Renal cortex interstitium (tissue), 11 donors: ENCODE results near the gene IGFL2. TPM values are rescaled to one million over a fixed set of nuclear protein-coding genes. Genes with fewer than 3 reads are reported as not detected.
"Not testable (repeated sequence)": the region's sequence is repeated elsewhere in the genome, so short reads cannot be mapped to it uniquely, and the experiment has no call there.

Source experiments
- DNase-seq, 11 donors: peaks; one replicate each; pipeline ENCODE4 v3.0.0-alpha.2; 2013; ENCODE audit warnings: low read depth in 9 of 11, low spot score in 4 of 11; ENCODE audit errors: extremely low read depth in 1 of 11
- polyA plus RNA-seq, 3 donors: library from polyadenylated mRNA; unstranded; fragments of 120-200 nt; gene quantifications; one replicate each; pipeline ENCODE4 v1.2.1, GENCODE V29; 2013; ENCODE audit not compliant: insufficient read length in 3 of 3

The IGFL2 gene
- polyA plus RNA-seq, 3 donors: 0.09 TPM; not detected in 2

DNA sequence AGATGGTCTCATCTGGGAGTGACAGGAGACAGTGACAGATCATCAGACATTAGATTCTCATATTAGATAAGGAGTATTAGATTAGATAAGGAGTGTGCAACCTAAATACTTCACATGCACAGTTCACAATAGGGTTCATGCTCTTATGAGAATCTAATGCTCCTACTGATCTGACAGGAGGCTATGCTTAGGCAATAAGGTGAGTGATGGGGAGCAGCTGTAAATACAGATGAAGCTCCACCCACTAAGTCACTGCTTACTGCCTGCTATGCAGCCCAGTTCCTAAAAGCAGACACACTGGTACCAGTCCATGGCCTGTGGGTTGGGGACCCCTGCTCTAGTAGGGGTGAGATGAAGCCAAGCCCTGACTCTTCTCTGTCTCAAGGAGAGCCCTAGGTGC lies 13.5 kb upstream of the IGFL2 start:
- DNase-seq: no peak

DNA sequence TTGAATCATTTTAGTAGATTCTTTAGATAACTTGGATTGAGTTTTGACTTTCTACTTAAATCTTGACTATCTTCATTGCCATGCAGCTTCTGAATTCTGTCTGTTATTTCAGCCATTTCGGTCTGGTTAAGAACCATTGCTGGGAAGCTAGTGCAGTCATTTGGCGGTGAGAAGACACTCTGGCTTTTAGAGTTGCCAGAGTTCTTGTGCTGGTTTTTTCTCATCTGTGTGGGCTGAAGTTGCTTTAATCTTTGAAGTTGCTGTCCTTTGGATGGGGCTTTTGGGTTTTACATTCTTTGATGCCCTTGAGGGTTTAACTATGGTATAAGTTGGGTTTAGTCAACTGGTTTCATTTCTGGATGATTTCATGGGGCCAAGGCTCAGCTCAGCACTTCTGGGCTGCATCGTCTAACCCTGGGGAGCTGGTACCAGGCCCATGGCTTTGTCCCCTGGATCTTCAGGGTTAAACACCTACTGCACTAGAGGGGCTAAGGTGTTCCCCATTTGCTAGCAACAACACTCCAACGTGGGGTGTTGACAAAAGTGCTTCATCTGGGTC lies 10.0 kb upstream of the IGFL2 start:
- DNase-seq: no peak

DNA sequence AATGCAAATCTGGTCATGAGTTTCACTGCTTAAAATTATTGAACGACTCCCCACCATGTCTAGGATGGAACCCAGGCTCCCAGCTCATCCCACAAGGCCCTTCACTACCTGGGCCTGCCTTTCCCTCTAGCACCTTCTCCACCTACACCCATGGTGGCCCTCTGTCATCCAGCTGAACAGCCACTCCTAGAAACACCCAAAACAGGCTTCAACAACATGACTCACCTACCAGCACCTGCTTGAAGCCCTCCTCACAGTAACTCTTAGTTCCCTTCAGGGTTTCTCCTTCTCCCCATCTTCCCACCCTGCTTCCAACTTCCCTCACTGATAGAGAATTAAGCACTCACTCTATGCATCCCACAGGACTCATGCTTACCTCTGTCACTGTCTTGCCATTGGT lies 6.6 kb upstream of the IGFL2 start:
- DNase-seq: no peak

DNA sequence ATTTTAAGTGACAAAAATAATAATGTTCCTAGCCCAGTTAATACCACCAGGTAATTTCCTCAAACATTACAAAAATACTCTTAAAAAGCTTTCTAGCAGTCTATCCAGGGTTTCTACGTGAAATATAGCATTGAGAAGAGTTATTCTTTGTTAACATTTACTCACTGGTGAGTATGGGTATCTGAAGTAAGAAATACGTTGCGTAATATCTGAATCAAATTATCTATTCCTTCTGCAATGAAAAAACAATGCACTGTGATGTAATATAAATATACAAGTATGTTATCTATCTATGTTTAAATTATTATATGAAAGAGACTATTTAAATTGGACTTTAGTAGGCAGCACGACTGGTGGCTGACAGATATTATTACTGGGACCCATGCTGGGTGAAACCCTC lies 5.7 kb upstream of the IGFL2 start:
- DNase-seq: no peak

DNA sequence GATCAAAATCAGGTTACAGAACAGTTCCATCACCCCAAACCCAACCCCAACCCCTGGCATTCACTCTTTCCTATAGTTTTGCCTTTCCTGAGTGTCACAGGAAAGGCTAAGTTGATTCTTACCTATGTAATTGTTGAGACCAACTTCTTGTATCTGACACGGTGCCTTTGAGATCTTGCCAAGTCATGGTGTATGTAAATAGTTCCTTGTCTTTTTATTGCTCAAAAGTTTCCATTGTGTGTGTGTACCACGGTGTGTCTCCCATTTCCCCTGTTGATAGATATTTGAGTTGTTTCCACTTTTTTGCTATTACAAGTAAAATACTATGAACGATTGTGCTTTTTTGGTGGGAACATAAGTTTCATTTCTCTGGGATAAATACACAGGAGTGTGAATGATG lies 3.3 kb upstream of the IGFL2 start:
- no peak for DNase-seq

DNA sequence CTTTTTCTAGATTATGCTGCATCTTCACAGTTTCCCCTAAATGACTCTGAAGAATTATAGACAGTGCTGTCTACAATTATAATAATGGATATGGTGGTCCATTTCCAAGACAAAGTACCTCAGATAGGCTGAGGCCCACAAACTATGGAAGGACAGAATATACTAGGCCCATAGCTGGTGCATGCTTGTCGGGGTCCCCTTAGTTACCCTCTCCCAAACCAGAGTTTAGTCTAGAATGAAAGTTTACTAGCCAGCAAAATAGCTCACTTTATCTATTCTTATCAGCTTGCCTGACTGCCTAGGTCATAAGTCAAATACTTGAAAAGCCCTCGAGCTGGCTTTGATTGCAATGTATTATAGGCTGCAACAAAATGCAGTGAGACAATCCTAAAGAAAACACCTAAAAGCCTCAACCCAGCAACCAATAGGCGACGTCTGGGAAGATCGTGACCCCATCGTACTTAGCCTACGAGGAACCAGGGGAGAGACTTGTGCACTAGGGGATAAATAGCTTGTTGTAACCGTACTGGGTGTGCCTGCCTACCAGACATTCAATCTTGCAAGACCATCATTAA lies 785 bp upstream of the IGFL2 start:
- no peak for DNase-seq

DNA sequence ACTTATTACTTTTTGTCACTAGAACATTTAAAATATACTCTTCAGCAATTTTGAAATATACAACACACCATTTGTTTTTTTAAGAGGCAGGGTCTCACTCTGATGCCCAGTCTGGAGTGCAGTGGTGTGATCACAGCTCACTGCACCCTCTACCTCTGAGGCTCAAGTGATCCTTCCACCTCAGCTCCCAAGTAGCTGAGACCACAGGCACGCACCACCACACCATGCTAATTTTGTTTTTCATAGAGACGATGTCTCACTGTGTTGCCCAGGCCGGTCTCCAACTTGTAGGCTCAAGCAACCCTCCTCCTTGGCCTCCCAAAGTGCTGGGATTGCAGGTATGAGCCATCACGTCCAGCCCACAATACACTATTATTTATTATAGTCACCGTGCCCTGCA lies 2.6 kb downstream of the IGFL2 start:
- DNase-seq: no peak

DNA sequence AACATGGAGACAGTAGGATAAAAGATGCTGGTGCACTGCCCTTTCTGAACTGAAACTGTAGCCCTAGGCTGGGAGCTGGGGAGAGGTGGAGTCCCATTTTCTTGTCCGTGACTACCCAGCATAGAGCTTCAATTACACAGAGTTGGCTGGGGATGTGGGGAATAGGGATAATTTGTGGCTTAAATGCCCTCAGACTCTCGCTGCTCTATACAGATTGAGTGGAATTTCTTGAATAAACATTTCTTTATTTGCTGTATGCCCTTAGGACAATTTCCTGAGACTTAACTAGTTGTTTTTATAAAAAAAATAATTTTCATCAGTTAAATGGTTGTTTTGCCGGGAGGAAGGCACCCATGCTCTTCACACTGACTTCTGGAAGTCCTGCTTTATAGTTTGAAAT lies 7.2 kb downstream of the IGFL2 start:
- DNase-seq: no peak

DNA sequence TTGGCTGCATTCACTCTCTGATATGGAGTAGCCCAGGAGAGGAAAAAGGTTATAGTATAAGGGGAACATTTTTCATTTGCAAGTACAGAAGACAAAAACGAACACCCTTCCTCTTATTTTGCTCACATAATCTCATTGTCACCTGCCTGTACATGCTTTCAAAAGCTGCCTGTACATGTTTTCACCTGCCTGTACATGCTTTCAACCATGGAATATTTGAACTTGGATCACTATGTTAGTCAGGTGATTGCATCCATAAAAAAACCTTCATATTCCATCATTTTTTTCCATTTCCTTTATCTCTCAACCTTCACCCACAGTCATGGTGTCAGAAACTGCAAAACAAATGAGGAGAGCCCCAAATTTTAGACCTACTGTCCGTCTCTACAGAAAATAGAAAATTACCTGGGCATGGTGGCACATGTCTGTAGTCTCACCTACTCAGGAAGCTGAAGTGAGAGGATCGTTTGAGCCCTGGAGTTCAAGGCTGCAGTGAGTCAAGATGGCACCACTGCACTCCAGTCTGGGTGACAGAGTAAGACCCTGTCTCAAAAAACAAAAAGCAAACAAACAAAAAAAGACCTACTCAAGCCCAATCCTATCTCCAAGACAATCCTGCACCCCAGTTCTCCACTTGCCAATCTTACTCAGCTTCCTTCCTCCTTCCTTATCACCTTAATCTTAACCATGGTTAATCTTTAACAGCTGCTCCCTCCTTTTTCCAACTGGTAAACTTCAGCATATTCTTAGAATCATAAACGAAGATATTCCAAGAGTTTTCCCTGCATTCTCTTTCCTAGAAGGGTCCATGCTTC lies 11.6 kb downstream of the IGFL2 start:
- peak in 1 of 11 donors; percentile 4 for DNase-seq

DNA sequence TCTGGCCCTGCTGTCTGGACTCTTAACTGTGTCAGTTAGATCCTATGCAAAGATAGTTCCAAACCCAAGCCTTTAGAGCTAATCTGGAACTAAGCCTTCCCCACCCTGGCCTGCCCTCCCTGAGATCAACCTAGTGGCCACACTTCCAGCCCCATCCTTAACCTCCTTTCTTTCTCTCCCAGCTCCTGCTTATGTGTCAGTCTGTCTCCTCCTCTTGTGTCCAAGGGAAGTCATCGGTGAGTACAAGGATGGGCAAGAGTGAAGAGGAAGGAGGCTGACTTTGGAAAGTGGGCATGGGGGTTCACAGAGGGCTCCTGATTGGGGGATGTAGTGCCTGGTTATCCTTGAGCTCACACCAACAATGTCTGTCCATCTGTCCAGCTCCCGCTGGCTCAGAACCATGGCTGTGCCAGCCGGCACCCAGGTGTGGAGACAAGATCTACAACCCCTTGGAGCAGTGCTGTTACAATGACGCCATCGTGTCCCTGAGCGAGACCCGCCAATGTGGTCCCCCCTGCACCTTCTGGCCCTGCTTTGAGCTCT lies 12.3 kb downstream of the IGFL2 start:
- DNase-seq: no peak

DNA sequence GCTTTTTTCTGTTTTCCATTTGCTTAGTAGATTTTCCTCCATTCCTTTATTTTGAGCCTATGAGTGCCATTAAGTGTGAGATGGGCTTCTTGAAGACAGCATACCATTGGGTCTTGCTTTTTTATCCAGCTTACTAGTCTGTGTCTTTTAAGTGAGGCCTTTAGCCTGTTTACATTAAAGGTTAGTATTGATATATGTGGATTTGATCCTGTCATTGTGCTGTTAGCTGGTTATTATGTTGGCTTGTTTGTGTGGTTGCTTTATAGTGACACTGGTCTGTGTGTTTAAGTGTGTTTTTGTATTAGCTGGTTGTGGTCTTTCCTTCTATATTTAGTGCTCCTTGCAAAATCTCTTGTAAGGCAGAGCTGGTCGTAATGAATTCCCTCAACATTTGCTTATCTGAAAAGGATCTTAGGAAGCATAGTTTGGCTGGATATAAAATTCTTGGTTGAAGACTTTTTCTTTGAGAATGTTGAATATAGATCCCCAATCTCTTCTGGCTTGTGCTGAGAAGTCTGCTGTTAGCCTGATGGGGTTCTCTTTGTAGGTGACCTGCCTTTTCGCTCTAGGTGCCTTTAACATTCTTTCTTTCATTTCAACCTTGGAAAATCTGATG lies 13.7 kb downstream of the IGFL2 start:
- not testable (repeated sequence) for DNase-seq

DNA sequence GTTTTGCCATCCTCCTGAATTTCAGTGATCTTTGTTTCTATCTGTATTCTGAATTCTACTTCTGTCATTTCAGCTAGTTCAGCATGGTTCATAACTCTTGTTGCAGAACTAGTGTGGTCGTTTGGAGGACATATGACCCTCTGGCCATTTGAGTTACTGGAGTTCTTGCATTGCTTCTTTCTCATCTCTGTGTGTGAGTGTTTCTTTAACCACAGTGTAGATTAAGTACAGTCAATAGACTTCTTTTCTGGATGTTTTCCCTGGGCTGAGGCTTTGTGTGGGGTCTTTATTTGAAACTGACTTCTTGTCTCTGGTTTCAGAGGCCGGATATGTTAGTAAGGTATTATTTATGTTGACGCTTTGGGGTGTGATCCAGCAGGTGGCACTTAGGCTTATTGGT lies 14.7 kb downstream of the IGFL2 start:
- no peak for DNase-seq

DNA sequence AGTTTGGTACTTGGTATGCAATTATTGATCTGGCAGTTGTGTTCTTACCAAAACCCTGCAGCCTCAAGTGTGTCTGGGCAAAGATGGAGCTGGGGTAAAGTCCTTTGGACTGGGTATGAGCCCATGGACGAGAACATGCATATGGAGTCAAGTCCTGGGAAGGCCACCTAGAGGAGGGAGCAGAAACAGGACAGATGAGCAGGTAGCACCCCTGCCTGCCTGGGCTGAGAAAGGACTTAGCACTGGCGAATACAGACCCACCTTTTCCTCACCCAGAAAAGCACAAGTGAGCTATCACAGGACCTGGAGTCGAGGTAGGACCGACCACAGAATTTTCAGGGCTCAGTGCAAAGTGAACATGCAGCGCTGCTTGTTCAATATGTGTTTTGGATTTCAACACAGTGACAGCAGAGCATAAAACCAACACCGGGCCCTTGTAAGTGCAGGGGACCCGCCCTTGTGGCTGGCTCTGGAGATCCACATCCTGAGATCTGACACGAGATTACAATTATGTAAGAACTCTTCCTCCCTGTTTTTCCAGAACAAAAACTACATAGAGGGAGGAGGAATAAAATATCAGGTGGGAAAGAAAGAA lies 25.9 kb downstream of the IGFL2 start:
- no peak for DNase-seq

DNA sequence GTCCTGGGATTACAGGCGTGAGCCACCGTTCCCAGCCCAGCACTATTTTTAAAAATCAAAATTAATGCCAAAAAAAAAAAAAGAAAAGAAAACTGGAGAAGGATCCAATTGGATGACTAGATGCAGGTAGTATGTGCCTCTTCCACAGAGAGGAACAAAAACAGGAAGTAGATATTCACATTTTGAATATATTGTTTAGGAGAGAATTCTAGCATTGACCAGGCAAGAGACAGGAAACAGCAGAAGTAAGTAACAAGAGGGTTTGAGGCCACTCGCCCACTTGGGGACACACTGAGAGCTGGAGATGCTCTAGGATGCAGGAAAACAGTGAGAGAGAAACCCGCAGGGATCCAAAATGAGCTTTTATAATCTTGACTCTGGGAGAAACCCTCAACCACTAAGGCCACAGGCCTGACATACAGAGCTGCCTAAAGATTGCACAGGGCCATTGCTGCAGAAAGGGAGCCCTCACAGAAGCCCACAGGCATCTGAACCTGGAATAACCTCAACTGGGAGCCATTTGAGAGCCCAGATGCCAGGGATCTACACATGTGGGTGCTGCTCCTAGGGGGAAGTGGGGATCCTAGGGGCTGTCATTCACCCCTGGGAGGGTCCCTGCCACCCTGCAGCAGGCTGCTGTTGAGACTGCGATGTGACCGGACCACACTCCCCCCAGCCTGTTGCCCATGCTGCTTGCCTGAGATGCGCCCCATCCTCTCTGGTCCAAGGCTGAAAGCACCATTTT lies 28.2 kb downstream of the IGFL2 start:
- DNase-seq: no peak

DNA sequence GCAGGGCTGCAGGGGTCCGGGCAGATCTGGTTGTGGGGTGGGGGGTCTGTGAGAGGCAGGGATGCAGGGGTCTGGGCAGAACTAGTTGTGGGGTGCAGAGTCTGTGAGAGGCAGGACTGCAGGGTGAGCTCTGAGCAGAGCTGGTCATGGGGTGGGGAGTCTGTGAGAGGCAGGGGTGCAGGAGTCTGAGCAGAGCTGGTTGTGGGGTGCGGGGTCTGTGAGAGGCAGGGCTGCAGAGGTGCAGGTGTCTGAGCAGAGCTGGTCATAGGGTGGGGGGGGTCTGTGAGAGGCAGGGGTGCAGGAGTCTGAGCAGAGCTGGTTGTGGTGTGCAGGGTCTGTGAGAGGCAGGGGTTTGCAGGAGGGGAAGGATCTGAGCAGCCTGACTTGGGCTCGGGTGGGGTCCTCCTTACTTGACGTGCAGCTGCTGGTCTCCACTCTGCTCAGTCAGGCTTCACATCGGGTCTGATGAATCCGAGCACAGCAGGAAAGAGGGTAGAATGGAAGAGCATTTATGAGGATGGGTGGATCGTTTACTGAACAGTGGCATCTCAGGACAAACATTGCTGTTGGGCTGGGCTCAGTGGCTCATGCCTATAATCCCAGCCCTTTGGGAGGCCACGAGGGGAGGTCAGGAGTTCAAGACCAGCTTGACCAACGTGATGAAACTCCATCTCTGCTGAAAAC lies 31.2 kb downstream of the IGFL2 start:
- DNase-seq: no peak

DNA sequence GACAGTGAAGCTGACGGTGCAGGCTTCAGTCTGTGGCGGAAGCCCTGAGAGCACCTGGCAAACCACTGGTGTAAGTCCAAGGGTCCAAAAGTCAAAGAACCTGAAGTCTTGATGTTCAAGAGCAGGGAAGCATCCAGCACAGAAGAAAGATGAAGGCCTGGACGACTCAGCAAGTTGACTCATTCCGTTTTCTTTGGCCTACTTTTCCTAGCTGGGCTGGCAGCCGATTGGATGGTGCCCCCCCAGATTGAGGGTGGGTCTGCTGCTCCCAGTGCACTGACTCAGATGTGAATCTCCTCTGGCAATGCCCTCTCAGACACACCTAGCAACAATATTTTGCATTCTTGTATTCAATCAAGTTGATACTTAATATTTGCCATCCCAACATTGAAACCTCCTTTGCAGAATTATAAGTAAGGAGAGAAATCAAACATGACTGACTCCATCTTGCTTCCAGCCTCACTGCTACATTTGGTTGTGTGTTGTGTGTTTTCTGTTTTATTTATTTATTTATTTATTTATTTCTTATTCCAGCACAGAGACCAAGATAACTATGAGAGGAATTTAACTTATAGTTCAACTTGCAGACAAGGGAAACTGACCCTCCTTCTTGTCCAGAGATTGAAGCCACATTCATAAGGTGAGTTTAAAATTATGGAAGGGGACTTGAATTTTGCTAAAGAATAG lies 32.8 kb downstream of the IGFL2 start:
- no peak for DNase-seq

DNA sequence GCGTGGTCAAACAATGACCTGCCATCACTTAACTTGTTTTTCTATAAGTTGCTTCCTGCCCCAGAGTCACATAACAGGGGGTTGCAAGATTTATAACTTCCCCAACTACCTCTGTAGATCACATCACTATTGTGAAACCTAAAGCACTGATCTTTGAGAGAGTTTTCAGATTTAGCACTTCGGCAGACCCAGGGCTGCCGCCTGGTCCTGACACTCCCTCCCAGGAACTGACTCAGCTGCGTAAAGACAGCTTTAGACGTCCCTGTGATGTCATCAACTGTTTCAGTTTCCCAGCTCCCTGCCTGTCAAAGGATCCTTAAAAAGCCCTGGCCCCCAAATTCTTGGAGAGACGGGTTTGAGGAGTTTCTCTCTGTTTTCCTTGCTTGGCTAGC lies 33.3 kb downstream of the IGFL2 start:
- no peak for DNase-seq

DNA sequence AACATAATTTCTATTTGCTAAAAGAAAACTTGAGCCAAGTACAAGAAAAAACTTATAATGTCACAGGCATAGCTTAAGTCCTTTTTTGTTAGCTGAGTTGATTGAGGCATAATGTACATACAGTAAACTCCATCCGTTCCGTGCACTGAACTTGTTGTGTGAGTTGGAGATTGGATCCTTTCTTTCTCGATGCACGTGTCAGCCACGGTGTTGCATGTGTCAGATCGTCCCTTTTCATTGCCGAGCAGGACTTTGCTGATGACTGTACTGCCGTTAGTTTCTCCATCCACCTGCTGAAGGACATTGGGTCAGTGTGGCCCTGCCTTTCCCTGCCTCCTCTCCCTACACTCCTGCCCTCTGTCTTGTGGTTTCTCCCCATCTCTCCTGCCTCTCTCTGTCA lies 34.4 kb downstream of the IGFL2 start:
- no peak for DNase-seq
